ENCODE measurements around the gene HRH2.
"Not testable (repeated sequence)": the region's sequence is repeated elsewhere in the genome, so short reads cannot be mapped to it uniquely, and the experiment has no call there.

Gene HRH2

DNA sequence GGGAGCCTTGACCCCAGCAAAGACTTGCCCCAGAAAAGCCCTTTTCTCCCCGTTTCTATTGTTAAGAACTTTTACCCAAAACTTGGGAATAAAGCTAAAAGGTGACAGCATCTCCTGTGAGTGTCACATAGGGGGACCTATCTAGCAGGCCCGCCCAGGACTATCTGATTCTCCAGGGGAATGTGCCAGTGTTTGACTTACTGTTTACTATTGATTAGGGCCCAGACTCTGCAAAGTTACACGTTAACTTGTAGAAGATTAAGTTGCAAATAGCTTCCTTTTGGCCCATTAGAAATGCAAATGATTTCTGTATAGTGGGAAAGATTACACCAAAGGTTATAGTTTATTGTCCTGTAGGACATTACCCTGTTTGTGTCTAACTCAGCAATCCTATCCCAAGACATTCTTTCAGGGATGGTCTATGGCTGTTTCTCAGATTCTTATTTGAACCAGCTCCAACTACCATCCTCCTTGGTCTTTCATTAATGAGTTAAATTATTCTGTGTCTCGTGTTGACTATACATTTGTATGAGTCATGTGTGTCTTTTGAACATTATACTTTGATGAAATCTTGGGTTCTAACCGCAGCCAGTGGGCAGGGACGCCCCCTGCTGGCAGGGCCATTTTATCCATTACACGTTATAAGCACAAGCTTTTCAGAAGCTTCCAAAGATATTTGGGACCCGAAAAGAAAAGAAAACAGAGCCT, 60.7 kb downstream of the HRH2 start:
- DNase-seq: peak; percentile 47

DNA sequence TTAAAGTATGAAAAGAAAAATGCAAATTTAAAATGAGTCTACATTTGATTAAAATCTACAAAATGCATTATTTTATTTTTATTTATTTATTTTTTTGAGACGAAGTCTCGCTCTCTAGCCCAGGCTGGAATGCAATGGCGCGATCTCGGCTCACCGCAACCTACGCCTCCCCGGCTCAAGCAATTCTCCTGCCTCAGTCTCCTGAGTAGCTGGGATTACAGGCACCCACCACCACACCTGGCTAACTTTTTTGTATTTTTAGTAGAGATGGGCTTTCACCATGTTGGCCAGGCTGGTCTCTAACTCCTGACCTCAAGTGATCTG, 61.2 kb downstream of the HRH2 start:
- DNase-seq: not testable (repeated sequence)

DNA sequence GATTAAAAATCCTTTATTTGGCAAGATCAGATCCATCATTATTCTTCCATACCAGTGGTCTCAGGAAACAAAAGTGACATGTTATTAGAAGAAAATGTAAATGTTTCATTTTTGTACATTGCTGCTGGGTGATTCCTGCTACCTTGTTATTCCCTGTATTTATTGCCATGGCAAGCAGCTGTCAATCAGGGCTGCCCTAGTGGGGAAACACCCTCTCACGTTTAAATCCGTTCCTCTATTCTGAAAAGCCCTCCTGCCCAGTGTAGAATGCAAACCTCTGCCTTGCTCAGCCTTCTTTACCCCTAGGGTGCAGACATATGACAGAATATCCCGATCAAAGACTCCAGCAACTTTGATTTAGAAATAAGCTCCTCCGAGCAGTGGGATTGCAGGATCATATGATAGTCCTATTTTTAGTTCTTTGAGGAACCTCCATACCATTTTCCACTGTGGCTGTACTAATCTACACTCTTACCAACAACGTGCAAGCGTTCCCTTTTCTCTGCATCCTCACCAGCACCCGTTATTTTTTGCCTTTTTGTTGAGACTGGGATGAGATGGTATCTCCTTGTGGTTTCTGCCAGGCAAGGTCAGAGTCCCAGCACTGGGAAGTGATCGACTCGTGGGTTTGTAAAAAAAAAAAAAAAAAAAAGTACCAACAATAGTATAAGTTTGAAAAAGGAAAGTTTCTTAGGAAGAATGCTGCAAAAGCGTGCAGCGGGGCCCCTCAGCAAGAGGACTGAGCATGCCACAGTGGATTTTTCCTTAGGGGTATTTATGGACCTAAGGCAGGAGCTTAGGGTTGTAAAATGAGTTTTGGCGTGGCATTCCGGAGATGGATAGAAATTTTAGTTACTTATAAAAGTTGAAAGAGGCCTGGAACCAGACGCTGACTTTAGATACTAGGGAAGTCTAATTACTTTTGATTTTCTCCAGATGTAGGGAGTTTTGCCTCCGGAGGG, 66.7 kb downstream of the HRH2 start:
- DNase-seq: no peak

DNA sequence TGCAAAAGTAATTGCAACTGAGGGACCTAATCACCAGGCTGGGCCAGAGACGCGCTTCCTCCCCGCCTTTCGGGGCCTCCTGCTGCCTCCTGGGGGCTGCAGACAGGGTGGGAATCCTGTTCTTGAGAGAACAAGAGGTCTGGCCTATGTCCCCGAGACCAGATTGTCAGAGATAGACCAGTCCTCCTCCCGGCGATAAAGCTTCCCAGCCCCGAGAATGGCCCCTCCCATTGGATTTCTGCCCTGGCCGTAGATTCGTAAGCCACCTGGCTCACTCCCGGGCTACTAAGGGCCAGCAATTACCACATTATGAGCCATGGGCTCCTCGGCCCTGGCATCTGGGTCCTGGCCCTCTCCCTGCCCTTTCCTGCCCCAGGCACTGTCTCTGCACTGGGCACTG, 70.4 kb downstream of the HRH2 start:
- no peak for DNase-seq

DNA sequence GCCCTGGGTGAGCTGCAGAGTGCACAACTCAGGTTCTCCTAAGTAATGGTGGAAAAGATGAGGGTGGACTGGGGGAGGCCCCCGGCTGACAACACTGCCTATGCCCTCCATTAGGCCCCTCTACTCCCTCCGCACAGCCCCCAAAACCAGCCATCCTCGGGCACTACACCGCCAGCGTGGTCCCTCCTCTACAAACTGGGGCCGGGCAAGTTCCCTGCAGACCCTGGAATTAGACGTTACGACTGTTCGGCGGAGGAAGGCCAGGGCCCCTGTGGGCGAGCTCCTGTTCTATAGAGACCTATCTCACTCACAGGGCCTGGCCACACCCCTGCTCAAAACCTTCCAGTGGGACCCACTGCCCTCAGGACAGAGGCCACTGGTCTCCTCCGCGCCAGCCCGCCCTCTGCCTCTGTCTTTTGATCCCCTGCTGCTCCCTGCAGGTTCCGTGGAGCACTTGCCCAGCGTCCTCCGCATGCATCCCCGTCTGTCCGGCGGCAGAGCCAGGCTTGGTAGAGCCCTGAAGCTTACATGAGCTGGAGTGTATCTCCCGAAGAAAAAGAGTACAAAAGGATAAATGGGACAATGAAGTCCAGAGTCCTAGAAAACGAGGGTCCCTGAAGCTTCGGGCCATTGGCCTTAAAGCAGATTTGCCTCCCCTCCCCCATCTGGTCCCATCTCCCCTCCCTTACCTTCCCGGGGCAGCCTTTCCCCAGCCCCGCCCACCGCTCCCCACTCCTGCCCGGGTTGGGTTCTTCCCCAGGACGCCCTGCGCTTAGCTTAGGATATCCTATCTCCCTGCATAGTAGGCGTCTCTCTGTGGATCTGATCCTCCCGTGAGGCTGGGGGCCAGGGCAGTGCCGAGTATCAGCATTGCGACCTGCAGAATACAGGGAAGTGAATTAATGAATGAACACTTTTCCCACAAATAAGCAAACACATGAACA, 71.3 kb downstream of the HRH2 start:
- no peak for DNase-seq

DNA sequence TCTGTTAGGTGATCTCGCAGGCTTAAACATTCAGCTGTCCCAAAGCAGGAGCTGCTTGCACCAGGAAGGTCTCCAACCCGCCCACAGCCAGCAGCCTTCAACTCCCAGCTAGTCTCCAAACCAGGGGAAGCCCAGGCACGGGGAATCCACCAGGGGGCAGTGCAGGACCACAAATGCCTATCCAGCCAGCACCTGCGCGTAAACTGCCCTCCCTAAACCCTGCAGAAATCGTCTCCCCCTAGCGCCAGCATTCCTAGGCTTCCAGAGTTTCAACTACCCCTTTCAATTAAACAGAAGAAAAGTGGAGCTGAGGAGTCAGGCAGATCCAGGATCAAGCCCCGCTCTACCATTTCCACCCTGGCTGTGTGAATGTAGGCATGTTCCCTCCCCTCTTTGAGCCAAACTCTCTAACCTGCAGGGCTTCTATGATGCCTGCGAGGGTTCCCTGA, 72.0 kb downstream of the HRH2 start:
- peak; percentile 93 for DNase-seq

DNA sequence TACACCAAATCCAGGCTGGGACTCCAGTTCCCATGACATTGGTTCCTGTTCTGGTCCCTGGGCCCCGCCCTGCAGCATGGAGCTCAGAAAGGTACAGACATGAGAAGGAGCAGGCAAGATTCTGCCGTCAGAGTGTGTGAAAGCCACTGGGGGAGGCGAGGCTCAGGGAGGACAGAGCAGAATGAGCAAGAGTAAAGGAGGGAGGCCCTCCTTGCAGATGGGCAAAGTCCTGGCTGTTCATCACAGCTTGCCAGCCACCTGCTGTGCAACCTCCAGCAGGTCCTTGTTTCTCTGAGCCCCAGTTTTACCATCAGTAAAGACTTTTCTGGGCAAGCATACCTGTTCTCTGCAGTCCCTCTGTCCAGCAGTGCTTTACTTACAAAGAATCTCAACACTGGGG, 73.3 kb downstream of the HRH2 start:
- DNase-seq: no peak

DNA sequence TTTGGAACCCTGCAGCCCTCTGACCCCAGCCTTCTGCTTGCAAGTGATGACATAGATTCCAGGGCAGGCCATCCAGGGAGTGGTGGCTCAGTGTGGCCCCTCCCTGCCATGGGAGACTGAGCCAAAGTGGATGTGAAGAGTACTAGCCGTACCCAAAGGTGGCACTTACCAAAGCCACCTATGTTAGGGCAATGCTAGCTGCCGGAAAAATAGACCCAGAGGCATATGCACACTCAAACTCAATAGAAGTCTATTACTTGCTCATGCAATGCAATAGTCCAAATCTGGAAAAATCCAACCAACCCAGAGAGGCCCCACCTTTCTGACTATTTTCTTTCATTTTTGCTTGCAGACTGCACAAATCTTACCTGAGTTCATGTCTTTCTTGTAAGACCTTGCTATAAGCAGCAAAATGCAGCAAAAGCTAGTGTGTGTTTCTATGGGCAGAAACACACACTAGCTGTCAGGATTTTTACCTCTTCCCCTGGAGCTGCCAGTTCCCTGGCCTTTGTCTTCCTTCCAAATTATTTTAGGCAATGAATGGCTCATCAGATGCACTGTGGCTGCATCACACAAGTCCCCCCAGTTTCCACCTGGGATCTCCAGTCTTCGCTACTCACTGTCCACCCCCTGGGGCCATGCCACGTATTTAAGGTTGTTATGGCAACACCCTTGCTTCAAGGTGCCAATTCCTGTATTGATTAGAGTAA, 74.0 kb downstream of the HRH2 start:
- no peak for DNase-seq

DNA sequence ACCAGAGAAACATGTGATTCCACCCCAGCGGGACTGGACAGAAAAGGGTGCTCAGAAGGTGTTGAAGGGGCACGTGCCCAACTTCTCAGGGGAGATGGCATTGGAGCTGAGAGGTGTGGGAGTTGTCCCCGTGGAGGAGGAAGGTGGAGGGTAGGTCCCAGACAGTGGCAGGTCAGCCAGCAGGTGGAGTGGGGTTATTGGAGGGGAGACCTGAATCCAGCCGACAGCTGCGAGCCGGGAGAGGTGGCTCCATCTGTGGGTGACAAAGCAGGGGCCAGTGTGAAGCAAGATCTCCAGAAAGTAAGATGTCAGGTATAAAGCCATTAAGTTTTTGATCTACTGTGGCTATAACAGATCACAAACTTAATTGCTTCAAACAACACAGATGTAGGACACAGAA, 75.1 kb downstream of the HRH2 start:
- no peak for DNase-seq

DNA sequence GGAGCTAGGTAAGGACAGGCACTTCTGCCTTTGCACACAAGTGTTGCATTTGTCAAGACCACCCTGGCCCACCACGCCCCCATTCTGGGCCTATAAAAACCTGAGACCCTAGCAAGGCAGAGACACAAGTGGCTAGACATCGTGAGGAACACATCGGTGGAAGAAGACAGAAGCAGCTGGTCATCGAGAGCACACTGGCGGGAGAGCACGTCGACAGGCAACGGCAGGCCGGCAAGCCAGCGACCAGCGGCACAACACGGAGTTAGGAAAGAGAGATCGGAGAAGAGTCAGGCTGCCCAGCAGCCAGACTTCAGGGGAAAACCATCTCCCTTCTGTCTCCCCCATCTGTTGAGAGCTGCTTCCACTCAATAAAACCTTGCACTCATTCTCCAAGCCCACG, 76.1 kb downstream of the HRH2 start:
- no peak for DNase-seq

DNA sequence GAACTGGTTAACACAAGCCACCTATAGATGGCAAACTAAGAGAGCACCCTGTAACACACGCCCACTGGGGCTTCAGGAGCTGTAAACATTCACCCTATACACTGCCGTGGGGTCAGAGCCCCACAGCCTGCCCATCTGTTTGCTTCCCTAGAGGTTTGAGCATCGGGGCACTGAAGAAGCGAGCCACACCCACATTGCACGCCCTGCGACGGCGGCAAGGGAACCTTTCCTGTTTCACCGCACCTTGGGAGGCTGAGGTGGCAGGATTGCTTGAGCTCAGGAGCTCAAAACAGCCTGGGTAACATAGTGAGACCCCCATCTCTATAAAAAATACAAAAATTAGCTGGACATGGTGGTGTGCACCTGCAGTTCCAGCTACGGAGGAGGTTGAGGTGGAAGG, 76.6 kb downstream of the HRH2 start:
- DNase-seq: no peak

DNA sequence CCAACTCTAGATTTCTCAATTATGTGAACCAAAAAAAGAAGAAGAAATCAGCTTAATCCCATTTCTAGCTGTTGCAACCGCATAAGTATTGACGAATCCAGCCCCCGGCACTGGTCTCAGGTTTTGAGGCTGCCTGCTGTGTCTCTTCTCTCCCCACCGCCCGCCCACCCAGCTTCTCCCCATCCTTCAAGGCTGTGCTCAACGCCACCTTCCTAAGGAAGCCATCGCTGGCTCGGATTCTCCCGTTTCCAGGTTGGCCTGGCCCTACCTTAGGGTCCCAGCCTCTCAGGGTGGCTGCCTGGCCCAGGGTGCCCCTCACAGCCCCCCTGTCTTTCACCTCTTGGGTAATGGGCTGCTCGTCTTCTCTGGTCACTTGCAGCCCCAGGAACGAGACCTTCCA, 77.8 kb downstream of the HRH2 start:
- DNase-seq: no peak

DNA sequence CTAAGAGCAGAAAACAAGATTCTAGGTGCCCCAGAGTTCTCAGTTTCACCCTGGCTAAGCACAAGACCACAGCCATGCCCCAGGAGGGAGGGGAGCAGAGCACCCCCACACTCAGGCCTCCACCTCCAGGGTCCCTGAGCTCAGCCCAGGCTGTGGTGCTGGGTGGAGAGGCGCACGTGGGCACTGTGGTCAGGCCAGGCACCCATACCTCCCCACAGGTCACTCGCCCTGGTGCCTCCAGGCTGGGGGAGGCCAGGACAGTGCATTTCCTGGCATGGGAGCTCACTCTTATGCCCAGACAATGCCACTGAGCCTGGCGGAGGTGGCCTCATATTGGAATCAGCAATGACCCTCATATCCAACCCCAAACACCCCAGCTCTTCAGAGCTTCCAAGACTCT, 78.8 kb downstream of the HRH2 start:
- DNase-seq: no peak

DNA sequence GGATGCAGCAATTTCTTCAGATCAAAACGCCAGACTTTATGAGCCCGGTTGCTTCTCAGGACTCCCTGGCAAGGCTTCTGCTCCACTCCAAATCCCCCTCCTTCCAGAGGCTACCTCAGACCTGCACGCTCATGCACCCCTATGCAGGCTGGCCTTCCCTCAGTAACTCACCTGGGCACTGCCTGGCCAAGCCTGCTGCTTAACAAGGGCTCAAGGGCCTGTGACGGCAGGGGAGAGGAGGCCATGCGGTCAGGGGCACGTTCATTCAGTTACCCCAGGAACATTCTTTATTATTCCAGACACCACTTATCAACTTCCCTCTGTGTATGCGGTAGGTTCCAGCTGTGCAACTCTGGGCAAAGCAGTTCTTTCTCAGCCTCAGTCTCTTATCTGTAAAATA, 79.6 kb downstream of the HRH2 start:
- no peak for DNase-seq

DNA sequence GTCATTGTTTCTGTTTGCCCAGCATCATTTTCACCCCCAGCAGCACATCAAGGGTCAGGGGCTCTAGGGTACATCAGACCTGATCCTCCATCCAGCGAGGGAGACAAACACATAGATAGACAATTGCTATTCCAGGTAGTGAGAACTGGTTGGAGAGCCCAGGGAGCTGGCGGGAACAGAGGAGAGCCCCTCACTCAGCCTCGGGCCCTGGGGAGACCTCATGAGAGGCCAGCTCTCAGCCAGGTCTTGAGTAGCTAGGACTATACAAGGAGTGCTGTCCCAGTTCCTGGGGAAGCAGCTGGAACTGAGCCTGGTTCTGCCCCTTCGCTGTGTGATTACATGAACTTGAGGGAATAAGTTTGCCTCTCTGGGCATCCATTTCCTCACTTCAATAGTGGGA, 80.3 kb downstream of the HRH2 start:
- DNase-seq: no peak

DNA sequence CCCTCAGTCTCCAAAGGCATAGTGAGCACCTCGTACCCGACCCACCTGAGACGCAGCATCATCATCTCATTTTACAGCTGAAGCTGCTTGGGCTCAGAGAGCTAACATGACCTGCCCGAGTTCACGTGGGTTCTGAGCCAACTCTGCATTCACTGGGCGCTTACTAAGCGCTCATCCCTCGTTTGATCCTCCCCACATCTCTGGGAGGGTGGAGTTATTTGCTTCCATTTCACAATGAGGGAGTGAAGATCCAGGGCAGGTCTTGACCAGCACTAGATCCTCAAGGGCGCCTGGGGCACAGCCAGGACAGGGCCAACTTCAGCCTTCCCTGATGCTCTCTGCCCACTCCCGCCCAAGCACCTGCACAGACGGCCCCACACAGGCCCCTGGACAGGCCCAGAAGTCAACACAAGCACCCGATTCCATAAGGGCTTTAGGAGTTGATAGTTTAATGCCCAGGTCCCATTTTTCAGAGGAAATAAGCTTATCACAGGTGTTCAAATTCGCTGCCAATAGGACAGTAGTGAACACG, 80.8 kb downstream of the HRH2 start:
- no peak for DNase-seq

DNA sequence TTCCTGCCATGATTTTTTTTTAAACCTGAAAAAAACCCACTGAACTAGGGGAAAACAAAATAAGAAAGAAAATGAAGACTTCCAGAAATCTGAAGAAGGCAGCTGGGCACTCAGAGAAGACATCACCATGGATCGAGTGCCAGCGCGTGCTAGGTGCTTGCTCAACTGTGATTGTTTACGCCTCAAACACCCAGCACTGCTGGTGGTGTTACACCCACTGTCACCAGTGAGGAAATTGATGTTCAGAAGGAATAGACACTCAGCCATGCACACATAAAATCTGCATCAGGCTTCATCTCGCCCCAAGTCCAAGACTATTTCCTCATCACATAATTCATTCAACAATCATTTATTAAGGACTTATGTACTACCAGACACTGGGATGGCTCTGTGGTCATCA, 82.1 kb downstream of the HRH2 start:
- no peak for DNase-seq

DNA sequence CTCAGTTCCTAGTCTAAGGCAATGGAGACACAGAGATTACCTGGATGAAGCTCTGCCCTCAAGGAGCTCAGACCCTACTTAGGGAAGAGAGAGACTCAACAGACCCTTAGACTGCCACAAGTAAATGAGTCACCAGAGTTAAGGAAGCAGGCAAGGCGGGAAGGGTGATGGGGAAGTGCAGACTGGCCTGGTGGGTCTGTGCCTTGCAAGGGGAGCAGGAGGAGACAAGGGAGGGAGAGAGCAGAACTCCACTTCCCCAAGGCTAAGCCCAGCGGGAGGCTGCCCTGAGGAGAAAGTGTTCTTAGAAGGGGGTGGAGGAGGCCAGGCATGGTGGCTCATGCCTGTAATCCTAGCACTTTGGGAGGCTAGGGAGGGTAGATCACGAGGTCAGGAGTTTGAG, 83.7 kb downstream of the HRH2 start:
- no peak for DNase-seq

DNA sequence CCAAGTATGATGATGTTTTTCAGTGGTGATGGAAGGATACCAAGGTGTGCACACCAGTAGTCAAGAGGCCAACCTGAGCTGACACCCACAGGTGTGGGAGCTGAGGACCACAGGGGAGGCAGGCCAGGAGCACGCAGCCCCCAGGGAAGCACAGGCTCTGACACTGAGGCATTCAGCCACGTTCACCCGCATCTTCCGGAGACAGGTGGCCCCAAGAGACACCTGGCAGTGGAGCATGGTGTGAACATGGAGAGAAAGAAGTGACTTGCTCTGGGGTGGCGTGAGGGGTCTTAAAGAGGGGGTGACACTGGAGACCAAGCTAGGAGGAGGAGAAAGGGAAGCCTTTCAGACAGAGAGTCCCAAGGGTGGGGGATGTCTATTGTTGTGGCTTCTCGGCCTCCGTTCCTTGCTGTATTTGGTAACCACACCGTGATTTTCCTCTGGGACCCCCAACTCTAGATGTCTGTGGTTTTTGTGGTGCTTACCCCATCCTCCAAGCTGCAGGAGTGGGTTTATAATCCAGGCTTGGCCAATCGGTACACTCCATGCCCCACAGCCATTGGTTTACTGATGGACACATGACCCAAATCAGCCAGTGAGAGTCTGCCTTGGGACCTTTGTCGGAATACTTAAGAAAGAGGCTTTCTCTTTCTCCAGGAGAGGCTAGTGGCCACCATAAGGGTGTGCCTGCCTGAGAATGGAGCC, 84.6 kb downstream of the HRH2 start:
- DNase-seq: no peak

DNA sequence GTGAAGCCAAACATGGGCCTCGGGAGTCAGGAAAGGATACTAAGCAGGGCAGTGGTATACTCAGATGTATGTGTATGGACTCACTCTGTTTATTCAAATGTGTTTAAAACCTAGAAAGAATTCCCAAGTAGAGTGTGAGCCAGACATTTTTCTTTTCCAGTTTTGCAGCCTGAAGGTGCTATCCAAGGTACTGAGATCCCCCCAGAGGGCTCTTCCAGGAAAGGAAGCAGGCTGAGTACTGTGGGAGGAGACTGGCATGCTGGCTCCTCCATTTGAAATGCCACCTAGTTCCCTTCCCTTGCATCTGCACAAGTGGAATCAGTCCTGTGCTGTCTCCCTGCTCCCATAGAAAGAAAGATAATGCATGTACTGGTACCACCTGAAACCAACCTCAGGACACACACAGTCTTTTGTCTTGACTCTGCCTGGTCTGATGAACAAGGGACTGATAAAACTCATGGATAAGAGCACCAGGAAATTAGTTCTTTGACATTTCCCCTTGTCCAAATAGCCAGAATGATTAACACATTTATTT, 85.9 kb downstream of the HRH2 start:
- no peak for DNase-seq

DNA sequence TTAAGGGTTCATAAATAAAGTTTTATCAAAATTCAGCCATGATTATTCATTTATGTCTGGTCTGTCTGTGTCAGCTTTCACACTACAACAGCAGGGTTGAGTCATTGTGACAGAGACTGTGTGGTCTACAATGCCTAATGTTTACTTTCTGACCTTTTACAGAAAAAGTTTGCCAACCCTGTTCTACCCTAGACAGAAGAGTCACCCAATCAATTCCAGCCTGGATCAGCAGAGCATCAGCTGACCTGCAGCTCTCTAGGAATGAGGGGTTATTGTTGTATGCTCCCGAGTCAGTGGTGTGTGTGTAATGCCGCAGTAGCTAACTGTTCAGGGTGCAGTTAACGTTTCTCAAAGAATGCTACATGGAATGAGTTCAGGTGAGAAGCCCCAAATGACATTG, 87.3 kb downstream of the HRH2 start:
- no peak for DNase-seq
